ENCODE results near the gene GOLGA8T. TPM values are rescaled to one million over a fixed set of nuclear protein-coding genes. Genes with fewer than 3 reads are reported as not detected.
A peak's percentile ranks its signal among the peaks of the same experiment; 100 is the strongest.
"Not testable (repeated sequence)": the region's sequence is repeated elsewhere in the genome, so short reads cannot be mapped to it uniquely, and the experiment has no call there.

GOLGA8T gene
- total and polyA plus RNA-seq, 7 experiments from 2014 or later = 0.22 to 1.1 (median 0.63) TPM; not detected in 4

DNA sequence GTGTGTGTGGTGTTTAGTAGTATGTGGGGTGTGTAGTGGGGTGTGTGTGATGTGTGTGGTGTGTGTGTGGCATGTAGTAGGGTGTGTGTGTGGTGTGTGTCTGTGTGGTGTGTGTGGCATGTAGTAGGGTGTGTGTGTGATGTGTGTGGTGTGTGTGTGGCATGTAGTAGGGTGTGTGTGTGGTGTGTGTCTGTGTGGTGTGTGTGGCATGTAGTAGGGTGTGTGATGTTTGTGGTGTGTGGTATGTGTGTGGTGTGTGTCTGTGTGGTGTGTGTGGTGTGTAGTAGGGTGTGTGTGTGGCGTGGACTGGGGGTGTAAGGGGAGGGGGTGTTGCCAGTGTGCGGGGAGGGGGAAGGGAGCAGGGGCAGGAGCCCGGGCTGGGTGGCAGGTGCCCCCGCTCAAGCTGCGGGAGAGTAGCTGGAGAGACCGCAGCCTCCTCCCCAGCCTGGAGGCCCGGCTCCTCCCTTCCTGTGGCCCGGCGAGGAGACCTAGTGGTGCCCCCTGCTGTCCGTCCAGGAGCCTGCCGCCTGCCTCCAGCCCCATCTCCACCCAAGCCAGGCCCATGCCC, 38.3 kb downstream of the GOLGA8T start:
- H3K27me3 ChIP-seq (ENCODE audit: control insufficient read depth in 2 of 2, insufficient read depth in 2 of 2, low read length in 2 of 2); H3K4me3 ChIP-seq (ENCODE audit: low read length); H3K27ac ChIP-seq (ENCODE audit: low read depth, low read length); H3K36me3 Mint-ChIP-seq; H3K9me3 ChIP-seq (ENCODE audit: control insufficient read depth in 2 of 3, low read length in 3 of 3); intact Hi-C loops (cut with micrococcal nuclease); H3K36me3 ChIP-seq (ENCODE audit: control insufficient read depth in 2 of 3, insufficient read depth in 3 of 3, low read length in 3 of 3); H3K27me3 Mint-ChIP-seq; H3K9me3 Mint-ChIP-seq; H3K4me1 ChIP-seq (ENCODE audit: control insufficient read depth in 2 of 2, insufficient read depth in 2 of 2, low read length in 2 of 2); POLR2A ChIA-PET; CTCF ChIA-PET: not testable (repeated sequence)
- peaks cover 6 to 13% (median 8%) of the 10 kb centered on the region in 7 donors for H3K4me1 Mint-ChIP-seq
- peak overlapping the region in 7 of 9 donors; percentile 5 to 57 (median 41) for H3K27ac Mint-ChIP-seq
- DNase-seq = peak; percentile 44 to 80 (median 61)
- peak; percentile 90 for ATAC-seq
- H3K4me3 Mint-ChIP-seq = peak overlapping the region in 7 of 10 donors; percentile 6 to 69 (median 32)

DNA sequence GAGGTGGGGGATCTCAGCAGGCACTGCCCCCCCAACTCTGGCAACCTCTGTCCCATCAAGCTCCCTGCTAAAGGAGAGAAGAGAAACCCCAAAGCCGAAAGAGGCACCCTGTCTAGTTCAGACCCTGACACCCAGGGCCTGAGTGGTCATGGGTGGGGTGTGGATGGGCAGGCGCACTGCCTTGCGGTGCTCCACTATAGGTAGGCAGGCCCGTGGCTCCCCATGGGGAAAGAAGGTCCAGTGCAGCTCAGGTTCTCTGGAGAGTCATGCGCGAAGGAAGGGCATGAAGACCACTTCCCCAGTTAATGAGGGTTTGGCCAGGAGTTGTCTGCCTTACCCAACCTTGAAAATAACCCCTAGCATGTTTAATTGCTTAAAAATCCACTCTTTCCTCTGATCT, 40.4 kb downstream of the GOLGA8T start:
- DNase-seq; intact Hi-C loops (cut with micrococcal nuclease); H3K9me3 ChIP-seq (ENCODE audit: control insufficient read depth in 2 of 3, low read length in 3 of 3); H3K9me3 Mint-ChIP-seq; CTCF ChIA-PET; H3K36me3 Mint-ChIP-seq; ATAC-seq; H3K27me3 Mint-ChIP-seq; H3K27ac Mint-ChIP-seq; H3K4me1 ChIP-seq (ENCODE audit: control insufficient read depth in 2 of 2, insufficient read depth in 2 of 2, low read length in 2 of 2); POLR2A ChIA-PET; H3K27ac ChIP-seq (ENCODE audit: low read depth, low read length); H3K27me3 ChIP-seq (ENCODE audit: control insufficient read depth in 2 of 2, insufficient read depth in 2 of 2, low read length in 2 of 2); H3K4me3 ChIP-seq (ENCODE audit: low read length); H3K36me3 ChIP-seq (ENCODE audit: control insufficient read depth in 2 of 3, insufficient read depth in 3 of 3, low read length in 3 of 3): not testable (repeated sequence)
- H3K4me3 Mint-ChIP-seq = peak overlapping the region in 2 of 10 donors; percentile 30 to 53
- peaks cover 6 to 13% (median 8%) of the 10 kb centered on the region in 7 donors for H3K4me1 Mint-ChIP-seq

DNA sequence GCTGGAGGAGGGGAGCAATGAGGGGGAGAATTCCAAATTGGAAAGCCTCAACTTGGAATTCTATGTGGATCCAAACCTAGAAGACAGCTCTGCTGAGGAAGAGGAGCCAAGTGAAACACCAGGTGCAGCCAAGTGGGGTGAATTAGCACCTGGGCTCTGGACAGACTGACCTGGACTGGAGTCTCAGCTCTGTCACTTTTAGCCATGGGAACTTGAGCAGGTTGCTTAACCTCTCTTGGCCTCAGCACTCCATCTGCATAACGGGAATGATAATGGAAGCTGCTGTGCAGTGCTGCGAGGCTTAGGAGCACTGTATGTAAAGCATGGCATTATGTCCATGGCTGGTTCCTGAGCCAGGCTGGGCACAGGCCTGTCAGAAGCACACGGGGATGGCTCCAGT, 41.8 kb downstream of the GOLGA8T start:
- ATAC-seq; H3K27me3 Mint-ChIP-seq; H3K4me3 ChIP-seq (ENCODE audit: low read length); H3K36me3 ChIP-seq (ENCODE audit: control insufficient read depth in 2 of 3, insufficient read depth in 3 of 3, low read length in 3 of 3); H3K27ac ChIP-seq (ENCODE audit: low read depth, low read length); intact Hi-C loops (cut with micrococcal nuclease); H3K4me1 ChIP-seq (ENCODE audit: control insufficient read depth in 2 of 2, insufficient read depth in 2 of 2, low read length in 2 of 2); H3K4me3 Mint-ChIP-seq; CTCF ChIA-PET; H3K9me3 ChIP-seq (ENCODE audit: control insufficient read depth in 2 of 3, low read length in 3 of 3); DNase-seq; H3K27ac Mint-ChIP-seq; H3K9me3 Mint-ChIP-seq; H3K36me3 Mint-ChIP-seq; POLR2A ChIA-PET; H3K27me3 ChIP-seq (ENCODE audit: control insufficient read depth in 2 of 2, insufficient read depth in 2 of 2, low read length in 2 of 2): not testable (repeated sequence)
- peaks cover 6 to 13% (median 8%) of the 10 kb centered on the region in 7 donors for H3K4me1 Mint-ChIP-seq

DNA sequence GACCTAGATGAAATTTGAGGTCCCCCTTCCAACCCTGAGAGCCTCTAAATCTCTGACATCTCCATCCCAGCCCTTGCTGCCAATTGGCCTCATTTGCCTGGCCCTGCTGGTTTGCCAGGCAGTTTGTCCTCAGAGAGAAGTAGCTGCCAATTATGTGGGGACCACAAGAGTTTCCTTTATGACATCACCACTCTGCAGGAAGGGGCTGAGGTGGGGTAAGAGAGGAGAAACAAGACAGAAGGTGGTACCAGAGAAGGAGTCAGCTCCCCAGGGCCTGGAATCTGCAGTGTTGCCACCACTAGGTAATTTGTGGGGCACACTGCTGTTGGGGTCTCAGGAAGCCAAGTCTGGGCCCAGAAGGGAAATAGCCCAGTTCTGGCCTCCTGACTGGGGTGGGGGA, 45.0 kb downstream of the GOLGA8T start:
- POLR2A ChIA-PET, ATAC-seq, CTCF ChIA-PET: not testable (repeated sequence)

DNA sequence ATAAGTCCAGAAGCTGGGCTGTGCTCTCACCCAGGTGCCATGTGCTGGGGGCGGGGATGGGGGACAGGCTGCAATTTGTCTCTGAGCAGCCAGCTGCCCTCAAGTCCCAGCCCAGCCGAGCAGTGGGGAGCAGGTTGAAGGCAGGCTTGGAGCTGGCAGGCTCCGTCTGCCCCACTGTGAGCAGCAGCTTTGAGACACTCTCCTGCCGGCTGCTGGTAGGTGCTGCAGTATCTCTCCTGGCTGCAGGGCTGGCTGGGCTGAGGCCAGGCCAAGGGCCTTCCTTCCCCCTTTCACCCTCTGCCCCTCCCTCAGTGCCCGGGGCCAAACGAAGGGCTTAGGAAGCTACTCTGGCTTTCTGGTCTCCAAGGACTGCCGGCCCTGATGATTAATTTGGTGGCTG, 50.6 kb downstream of the GOLGA8T start:
- intact Hi-C loops (cut with micrococcal nuclease); H3K36me3 ChIP-seq (ENCODE audit: control insufficient read depth in 2 of 3, insufficient read depth in 3 of 3, low read length in 3 of 3); CTCF ChIA-PET; H3K4me1 Mint-ChIP-seq; ATAC-seq; H3K27me3 ChIP-seq (ENCODE audit: control insufficient read depth in 2 of 2, insufficient read depth in 2 of 2, low read length in 2 of 2); H3K27ac ChIP-seq (ENCODE audit: low read depth, low read length); DNase-seq; H3K27me3 Mint-ChIP-seq; H3K9me3 Mint-ChIP-seq; POLR2A ChIA-PET; H3K36me3 Mint-ChIP-seq; H3K27ac Mint-ChIP-seq; H3K4me3 Mint-ChIP-seq; H3K9me3 ChIP-seq (ENCODE audit: control insufficient read depth in 2 of 3, low read length in 3 of 3); H3K4me3 ChIP-seq (ENCODE audit: low read length); H3K4me1 ChIP-seq (ENCODE audit: control insufficient read depth in 2 of 2, insufficient read depth in 2 of 2, low read length in 2 of 2): not testable (repeated sequence)

More for the DNA sequence above, 45.0 kb downstream of the GOLGA8T start:
- H3K27ac Mint-ChIP-seq; H3K4me3 ChIP-seq (ENCODE audit: low read length); H3K27me3 Mint-ChIP-seq; H3K9me3 Mint-ChIP-seq; H3K27me3 ChIP-seq (ENCODE audit: control insufficient read depth in 2 of 2, insufficient read depth in 2 of 2, low read length in 2 of 2); H3K4me1 Mint-ChIP-seq; DNase-seq; H3K9me3 ChIP-seq (ENCODE audit: control insufficient read depth in 2 of 3, low read length in 3 of 3); H3K4me3 Mint-ChIP-seq; H3K27ac ChIP-seq (ENCODE audit: low read depth, low read length); H3K4me1 ChIP-seq (ENCODE audit: control insufficient read depth in 2 of 2, insufficient read depth in 2 of 2, low read length in 2 of 2); intact Hi-C loops (cut with micrococcal nuclease); H3K36me3 Mint-ChIP-seq; H3K36me3 ChIP-seq (ENCODE audit: control insufficient read depth in 2 of 3, insufficient read depth in 3 of 3, low read length in 3 of 3): not testable (repeated sequence)

DNA sequence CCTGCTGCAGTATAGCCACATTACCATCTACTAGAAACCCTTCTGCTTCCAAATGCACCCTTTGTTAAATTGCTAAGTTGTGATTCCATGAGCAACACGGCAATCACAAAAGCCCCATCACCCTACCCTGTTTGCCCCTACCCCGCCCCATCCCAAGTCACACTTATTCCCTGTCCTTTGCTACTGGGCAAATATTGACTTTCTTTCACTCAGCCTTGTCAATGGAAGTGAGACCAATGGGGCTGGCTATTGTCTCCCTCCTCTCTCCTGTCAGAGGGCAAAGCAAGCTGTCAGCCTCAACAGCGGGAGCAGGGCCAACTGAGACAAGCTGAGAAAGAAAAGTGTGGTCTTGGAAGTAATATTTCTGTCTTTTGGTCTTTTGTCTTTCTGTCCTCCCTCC, 52.6 kb downstream of the GOLGA8T start:
- H3K27ac ChIP-seq (ENCODE audit: low read depth, low read length); H3K9me3 ChIP-seq (ENCODE audit: control insufficient read depth in 2 of 3, low read length in 3 of 3); intact Hi-C loops (cut with micrococcal nuclease); H3K4me1 ChIP-seq (ENCODE audit: control insufficient read depth in 2 of 2, insufficient read depth in 2 of 2, low read length in 2 of 2); ATAC-seq; H3K4me3 Mint-ChIP-seq; DNase-seq; H3K36me3 Mint-ChIP-seq; H3K36me3 ChIP-seq (ENCODE audit: control insufficient read depth in 2 of 3, insufficient read depth in 3 of 3, low read length in 3 of 3); POLR2A ChIA-PET; CTCF ChIA-PET; H3K27ac Mint-ChIP-seq; H3K27me3 ChIP-seq (ENCODE audit: control insufficient read depth in 2 of 2, insufficient read depth in 2 of 2, low read length in 2 of 2); H3K4me1 Mint-ChIP-seq; H3K4me3 ChIP-seq (ENCODE audit: low read length); H3K27me3 Mint-ChIP-seq; H3K9me3 Mint-ChIP-seq: not testable (repeated sequence)

DNA sequence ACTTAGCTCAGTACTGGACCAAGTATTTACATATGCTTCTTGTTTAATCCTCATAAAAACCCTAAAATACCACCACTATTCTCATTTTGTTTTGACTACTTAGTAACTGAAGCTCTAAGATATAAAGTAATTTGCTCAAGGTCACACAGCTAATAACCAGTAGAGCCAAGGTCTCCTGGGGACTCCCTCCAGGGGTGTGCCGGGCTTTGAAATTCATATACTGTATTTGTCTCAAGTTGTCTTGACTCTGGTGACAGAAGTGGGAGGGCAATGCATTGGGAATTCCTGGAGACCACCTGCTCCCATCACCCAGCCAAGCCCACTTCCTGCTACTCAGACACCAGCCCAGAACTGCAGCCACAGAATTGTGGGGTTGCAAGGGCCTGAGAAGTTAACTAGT, 54.9 kb downstream of the GOLGA8T start:
- H3K9me3 Mint-ChIP-seq; H3K27me3 Mint-ChIP-seq; CTCF ChIA-PET; H3K4me3 Mint-ChIP-seq; intact Hi-C loops (cut with micrococcal nuclease); H3K36me3 ChIP-seq (ENCODE audit: control insufficient read depth in 2 of 3, insufficient read depth in 3 of 3, low read length in 3 of 3); H3K27ac ChIP-seq (ENCODE audit: low read depth, low read length); ATAC-seq; H3K27ac Mint-ChIP-seq; H3K4me3 ChIP-seq (ENCODE audit: low read length); H3K9me3 ChIP-seq (ENCODE audit: control insufficient read depth in 2 of 3, low read length in 3 of 3); H3K27me3 ChIP-seq (ENCODE audit: control insufficient read depth in 2 of 2, insufficient read depth in 2 of 2, low read length in 2 of 2); POLR2A ChIA-PET; H3K36me3 Mint-ChIP-seq; H3K4me1 Mint-ChIP-seq; DNase-seq; H3K4me1 ChIP-seq (ENCODE audit: control insufficient read depth in 2 of 2, insufficient read depth in 2 of 2, low read length in 2 of 2): not testable (repeated sequence)
